NAMALWA (cell line): ENCODE results near the gene ZNF234.
"Not testable (repeated sequence)": the region's sequence is repeated elsewhere in the genome, so short reads cannot be mapped to it uniquely, and the experiment has no call there.

Experiments used
- DNase-seq: peaks from one replicate; pipeline ENCODE4 v3.0.0-alpha.2; 2015; ENCODE audit warnings: low spot score

ZNF234 gene

DNA sequence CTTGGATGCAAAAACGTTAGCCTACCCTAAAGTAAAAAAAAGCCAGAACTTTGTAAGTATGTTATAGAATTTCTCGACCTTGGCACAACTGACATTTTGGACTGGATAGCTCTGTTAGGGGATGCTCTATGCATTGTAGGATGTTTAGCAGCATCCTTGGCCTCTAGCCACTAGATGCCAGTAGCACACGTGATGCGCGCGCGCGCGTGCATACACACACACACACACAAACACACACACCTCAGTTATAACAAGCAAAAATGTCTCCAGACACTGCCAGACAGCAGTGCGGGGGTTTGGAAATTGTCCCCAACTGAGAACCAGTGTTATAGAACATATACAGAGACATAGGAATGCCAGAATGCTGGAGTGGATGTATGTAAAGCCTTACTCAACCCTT lies 40.8 kb downstream of the ZNF234 start:
- DNase-seq: no peak

GRCh38 chr19:44190020-44190419 lies 48.7 kb downstream of the ZNF234 start:
- no peak for DNase-seq

DNA sequence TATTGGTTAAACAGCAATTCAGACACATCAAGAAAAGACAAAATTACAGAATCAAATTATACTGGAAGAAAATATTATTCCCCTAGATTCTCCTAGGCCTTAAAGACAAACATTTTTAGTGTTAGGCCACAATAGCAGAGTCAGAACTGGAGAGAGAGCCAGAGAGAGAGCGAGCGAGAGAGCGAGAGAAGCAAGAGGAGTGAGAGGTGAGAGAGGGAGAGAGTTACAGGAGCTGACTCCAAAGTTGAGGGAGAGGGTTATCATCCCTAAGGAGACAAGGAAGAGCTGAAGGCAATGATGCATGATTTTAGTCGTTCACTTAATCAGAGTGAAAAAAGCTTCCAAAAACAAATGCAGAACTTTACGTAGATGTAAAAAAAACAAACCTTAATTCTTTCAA lies 50.8 kb downstream of the ZNF234 start:
- no peak for DNase-seq

DNA sequence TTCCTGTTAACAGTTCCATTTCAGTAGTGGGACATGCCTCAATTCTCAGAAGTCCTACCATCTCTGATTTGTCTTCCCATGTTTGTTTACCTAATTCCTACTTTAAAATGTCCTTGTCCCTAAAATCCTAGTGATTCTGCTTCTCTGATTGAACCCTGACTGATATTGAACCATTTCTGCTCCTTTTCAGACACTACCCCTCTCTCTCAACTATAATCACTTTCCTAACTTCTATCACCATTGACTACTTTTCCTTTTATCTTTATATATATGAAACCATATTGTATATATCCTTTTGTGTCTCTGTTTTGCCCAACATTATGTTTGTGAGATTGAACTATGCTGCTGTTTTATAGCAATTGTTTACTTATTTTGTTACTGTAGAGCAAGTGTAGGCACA lies 55.4 kb downstream of the ZNF234 start:
- DNase-seq: no peak

DNA sequence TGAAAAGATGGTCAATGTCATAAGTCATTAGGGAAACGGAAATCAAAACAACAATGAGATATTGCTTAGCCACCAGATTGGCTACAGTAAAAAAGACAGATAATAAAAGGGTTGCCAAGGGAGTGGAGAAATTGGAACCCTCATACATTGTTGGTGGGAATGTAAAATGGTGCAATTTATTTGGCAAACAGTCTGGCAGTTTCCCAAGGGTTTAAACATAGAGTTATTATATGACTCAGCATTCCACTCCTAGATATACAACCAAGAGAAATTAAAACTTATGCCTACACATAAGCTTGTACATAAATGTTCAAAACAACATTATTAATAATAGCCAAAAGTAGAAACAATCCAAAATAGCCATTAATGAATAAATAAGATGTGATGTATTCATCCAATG lies 61.1 kb downstream of the ZNF234 start:
- DNase-seq: no peak

- DNase-seq: no peak
Observed at GRCh38 chr19:44202974-44203373, 61.6 kb downstream of the ZNF234 start.

DNA sequence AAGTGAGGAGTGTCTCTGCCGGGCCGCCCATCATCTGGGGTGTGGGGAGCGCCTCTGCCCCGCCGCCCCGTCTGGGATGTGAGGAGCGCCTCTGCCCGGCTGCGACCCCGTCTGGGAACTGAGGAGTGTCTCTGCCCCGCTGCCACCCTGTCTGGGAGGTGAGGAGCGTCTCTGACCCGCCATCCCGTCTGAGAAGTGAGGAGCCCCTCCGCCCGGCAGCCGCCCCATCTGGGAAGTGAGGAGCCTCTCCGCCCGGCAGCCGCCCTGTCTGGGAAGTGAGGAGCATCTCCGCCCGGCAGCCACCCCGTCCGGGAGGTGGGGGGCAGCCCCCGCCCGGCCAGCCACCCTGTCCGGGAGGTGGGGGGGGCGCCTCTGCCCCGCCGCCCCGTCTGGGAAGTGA lies 62.5 kb downstream of the ZNF234 start:
- not testable (repeated sequence) for DNase-seq

DNA sequence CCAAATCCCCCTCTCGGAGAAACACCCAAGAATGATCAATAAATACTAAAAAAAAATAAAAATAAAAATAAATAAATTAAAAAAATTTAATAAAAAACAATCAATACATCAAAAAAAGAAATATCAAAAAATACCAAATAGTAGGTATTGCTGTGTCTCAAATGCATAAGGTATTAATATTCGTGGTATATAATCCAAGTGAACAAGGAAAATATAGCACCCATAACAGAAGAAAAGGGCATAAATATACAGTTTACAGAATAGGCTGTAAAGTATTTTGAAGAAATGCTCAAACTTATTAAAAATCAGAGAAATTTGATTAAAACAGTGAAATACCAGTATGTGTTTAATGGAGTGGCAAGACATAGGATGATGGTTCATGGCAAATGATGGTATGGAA lies 63.4 kb downstream of the ZNF234 start:
- no peak for DNase-seq

DNA sequence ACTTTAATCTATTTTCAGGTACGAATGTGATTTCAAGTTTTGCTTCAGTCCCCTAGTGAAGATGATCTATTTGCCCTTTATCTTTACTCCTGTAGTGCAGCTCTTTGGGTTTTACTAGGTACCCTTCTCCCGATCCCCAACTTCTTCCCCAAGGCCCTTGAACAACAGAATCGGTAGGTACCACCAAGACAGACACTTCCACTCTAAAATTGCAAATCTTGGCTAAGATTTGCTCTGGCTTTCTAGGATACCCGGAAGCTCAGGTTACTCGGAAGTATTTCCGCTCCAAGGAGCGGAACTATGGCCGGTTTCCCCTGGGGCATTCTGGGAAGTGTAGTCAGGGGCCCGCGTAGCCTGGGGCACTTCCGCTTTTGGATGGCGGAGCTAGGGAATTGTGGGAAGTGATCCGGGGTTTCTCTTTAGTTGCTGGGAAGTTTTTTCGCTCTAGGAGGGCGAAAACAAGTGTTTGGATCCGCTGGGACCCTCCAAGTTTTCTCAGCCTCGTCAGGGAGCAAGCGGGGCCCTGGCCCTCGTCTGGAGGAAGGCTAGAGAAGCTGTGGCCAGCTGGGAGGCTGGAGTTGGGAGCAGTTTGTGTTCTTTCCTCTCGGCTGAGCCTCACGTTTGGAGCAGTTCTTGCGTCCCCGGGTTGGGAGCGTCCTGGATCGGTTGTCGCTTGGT lies 65.9 kb downstream of the ZNF234 start:
- DNase-seq: peak; percentile 92
